H1 (cell line): ENCODE data around the gene ADNP2.

Source experiments
- GTF2F1 ChIP-seq: IDR thresholded peaks from 2 replicates; pipeline ENCODE4 v1.6.1; 2012; ENCODE audit warnings: low read depth, low read length, improper control_type of control experiment, borderline replicate concordance
- POLR2A ChIP-seq, 2 experiments: IDR thresholded peaks; 1 replicate in 1 of 2; 2 replicates in 1 of 2; pipeline ENCODE4 v1.6.1; 2011; ENCODE audit warnings: low read depth in 2 of 2, low read length in 2 of 2, mild to moderate bottlenecking in 2 of 2; ENCODE audit errors: control extremely low read depth in 1 of 2

DNA sequence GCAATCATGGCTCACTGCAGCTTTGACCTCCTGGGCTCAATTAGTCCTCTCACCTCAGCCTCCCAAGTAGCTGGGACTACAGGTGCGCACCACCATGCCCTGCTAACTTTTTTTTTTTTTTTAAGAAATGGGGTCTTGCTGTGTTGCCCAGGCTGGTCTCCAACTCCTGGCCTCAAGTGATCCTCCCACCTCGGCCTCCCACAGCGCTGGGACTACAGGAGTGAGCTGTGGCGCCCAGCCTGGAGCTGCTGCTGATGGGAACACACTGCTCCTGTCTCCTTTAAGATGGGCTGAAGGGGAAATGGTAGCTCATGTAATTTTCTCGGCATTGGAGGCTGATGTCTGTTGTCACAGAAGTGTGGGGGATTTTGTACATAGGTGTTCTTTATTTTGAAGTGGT lies 34.9 kb upstream of the ADNP2 start:
- TF ChIP-seq POLR2A (IDR thresholded peaks at IDR 0.05; ENCODE audit: control extremely low read depth in 1 of 2, low read depth in 2 of 2, low read length in 2 of 2) (no peak), GTF2F1 (no peak)
